Pulmonary artery endothelial cell (primary cell): ENCODE results near the gene NRSN2. TPM values are rescaled to one million over a fixed set of nuclear protein-coding genes. Genes with fewer than 3 reads are reported as not detected.
"Not testable (repeated sequence)": the region's sequence is repeated elsewhere in the genome, so short reads cannot be mapped to it uniquely, and the experiment has no call there.

Experiments
- DNase-seq: peaks from one replicate; pipeline ENCODE4 v3.0.0-alpha.2; 2011; ENCODE audit warnings: low read depth, low spot score
- total RNA-seq: library from RNA; depleted of rRNA; stranded (reverse); fragments of >200 nt; gene quantifications from 2 replicates; pipeline ENCODE4 v1.2.3, GENCODE V29; 2014

The NRSN2 gene
- total RNA-seq, 1 donor from 2014 or later: 15.2 TPM

- DNase-seq: peak; percentile 78
Observed at GRCh38 chr20:373171-373890, 26.4 kb downstream of the NRSN2 start.

- no peak for DNase-seq
Observed at GRCh38 chr20:375265-375889, 28.5 kb downstream of the NRSN2 start.

- no peak for DNase-seq
Observed at GRCh38 chr20:376089-376488, 29.2 kb downstream of the NRSN2 start.

- no peak for DNase-seq
Observed at GRCh38 chr20:376750-377149, 29.8 kb downstream of the NRSN2 start.

GRCh38 chr20:377578-377977 is 30.7 kb downstream of the NRSN2 start:
- DNase-seq: not testable (repeated sequence)

- DNase-seq: no peak
Observed at GRCh38 chr20:378961-379336, 32.0 kb downstream of the NRSN2 start.

GRCh38 chr20:380763-381580 is 34.1 kb downstream of the NRSN2 start:
- DNase-seq: no peak

- no peak for DNase-seq
Observed at GRCh38 chr20:381581-382290, 34.8 kb downstream of the NRSN2 start.

GRCh38 chr20:382291-383115 is 35.6 kb downstream of the NRSN2 start:
- no peak for DNase-seq

- no peak for DNase-seq
Observed at GRCh38 chr20:383889-384288, 37.0 kb downstream of the NRSN2 start.

- no peak for DNase-seq
Observed at GRCh38 chr20:384723-385122, 37.8 kb downstream of the NRSN2 start.

- no peak for DNase-seq
Observed at GRCh38 chr20:385448-385847, 38.5 kb downstream of the NRSN2 start.

GRCh38 chr20:386634-387033 is 39.7 kb downstream of the NRSN2 start:
- DNase-seq: not testable (repeated sequence)

GRCh38 chr20:387520-387919 is 40.6 kb downstream of the NRSN2 start:
- DNase-seq: no peak

GRCh38 chr20:388034-388994 is 41.4 kb downstream of the NRSN2 start:
- no peak for DNase-seq

GRCh38 chr20:389220-389619 is 42.3 kb downstream of the NRSN2 start:
- DNase-seq: no peak

GRCh38 chr20:391041-391711 is 44.3 kb downstream of the NRSN2 start:
- DNase-seq: no peak

- DNase-seq: not testable (repeated sequence)
Observed at GRCh38 chr20:393296-393695, 46.4 kb downstream of the NRSN2 start.

GRCh38 chr20:396252-396618 is 49.3 kb downstream of the NRSN2 start:
- DNase-seq: no peak
